ENCODE results near the gene TTLL11. TPM values are rescaled to one million over a fixed set of nuclear protein-coding genes. Genes with fewer than 3 reads are reported as not detected.

The TTLL11 gene
- total RNA-seq, 1 experiment from 2014 or later: 7.0 TPM

DNA sequence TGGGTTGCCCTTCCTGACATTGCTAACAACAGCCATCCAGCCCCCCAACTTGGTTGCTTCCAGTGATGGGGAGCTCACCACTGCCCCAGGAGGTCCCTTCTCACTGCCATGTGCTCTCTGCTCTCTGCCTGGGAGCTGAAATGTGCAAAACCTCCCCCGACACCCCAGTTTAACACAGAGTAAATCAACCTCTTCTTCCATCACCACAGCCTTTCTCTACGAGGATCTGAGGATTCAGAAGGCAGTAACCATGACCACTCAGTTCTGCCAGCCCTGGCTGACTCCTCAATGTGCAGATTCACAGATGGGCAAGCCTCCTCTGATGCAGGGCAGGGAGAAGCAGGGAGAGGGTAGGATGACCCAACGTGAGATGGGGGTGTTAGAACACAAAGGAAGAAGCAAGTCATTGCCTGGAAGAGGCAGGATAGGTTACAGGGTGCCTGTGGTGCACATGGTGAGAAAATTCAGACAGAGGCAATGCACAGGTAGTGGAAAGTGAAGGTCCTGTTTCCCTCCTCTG is 256.7 kb downstream of the TTLL11 start:
- intact Hi-C loops (cut with micrococcal nuclease): no loop called here
- Histone ChIP-seq H3K36me3 (ENCODE audit: low read depth, low read length) (no peaks in the 10 kb centered on the region), H2AFZ (ENCODE audit: low read length) (no peak overlapping the region), H3K27me3 (ENCODE audit: low read length) (no peaks in the 10 kb centered on the region), H3K9me2 (replicated peaks; ENCODE audit: low read length) (no peaks in the 10 kb centered on the region), H3K4me2 (ENCODE audit: low read length) (no peak overlapping the region), H3F3A (ENCODE audit: low read length, unreplicated experiment) (no peaks in the 10 kb centered on the region), H4K20me1 (ENCODE audit: low read length) (no peaks in the 10 kb centered on the region), H3K9me3 (ENCODE audit: low read length) (no peaks in the 10 kb centered on the region), H3K4me1 (ENCODE audit: insufficient read depth, low read length) (no peaks in the 10 kb centered on the region), H3K4me3 (ENCODE audit: low read length) (no peak overlapping the region), H3K9ac (ENCODE audit: low read length) (no peak overlapping the region), H3K27ac (ENCODE audit: low read length) (no peak overlapping the region), H3K79me2 (ENCODE audit: low read length) (no peaks in the 10 kb centered on the region)
- no peak for DNase-seq
- CTCF ChIA-PET: no interaction called here
- ATAC-seq: no peak
- BruUV-seq (replicated peaks): no TSS peak
- POLR2A ChIA-PET (ENCODE audit: unreplicated experiment): no interaction called here
- TF ChIP-seq, protein P1, sequence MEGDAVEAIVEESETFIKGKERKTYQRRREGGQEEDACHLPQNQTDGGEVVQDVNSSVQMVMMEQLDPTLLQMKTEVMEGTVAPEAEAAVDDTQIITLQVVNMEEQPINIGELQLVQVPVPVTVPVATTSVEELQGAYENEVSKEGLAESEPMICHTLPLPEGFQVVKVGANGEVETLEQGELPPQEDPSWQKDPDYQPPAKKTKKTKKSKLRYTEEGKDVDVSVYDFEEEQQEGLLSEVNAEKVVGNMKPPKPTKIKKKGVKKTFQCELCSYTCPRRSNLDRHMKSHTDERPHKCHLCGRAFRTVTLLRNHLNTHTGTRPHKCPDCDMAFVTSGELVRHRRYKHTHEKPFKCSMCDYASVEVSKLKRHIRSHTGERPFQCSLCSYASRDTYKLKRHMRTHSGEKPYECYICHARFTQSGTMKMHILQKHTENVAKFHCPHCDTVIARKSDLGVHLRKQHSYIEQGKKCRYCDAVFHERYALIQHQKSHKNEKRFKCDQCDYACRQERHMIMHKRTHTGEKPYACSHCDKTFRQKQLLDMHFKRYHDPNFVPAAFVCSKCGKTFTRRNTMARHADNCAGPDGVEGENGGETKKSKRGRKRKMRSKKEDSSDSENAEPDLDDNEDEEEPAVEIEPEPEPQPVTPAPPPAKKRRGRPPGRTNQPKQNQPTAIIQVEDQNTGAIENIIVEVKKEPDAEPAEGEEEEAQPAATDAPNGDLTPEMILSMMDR (conservative IDR thresholded peaks at IDR 0.05; ENCODE audit: low read depth, low read length): no peak
- TF ChIP-seq EZH2phosphoT487 (IDR thresholded peaks at IDR 0.05; ENCODE audit: borderline replicate concordance, low read length) (no peak), EZH2 (IDR thresholded peaks at IDR 0.05; ENCODE audit: low read length, unreplicated experiment) (no peak)

DNA sequence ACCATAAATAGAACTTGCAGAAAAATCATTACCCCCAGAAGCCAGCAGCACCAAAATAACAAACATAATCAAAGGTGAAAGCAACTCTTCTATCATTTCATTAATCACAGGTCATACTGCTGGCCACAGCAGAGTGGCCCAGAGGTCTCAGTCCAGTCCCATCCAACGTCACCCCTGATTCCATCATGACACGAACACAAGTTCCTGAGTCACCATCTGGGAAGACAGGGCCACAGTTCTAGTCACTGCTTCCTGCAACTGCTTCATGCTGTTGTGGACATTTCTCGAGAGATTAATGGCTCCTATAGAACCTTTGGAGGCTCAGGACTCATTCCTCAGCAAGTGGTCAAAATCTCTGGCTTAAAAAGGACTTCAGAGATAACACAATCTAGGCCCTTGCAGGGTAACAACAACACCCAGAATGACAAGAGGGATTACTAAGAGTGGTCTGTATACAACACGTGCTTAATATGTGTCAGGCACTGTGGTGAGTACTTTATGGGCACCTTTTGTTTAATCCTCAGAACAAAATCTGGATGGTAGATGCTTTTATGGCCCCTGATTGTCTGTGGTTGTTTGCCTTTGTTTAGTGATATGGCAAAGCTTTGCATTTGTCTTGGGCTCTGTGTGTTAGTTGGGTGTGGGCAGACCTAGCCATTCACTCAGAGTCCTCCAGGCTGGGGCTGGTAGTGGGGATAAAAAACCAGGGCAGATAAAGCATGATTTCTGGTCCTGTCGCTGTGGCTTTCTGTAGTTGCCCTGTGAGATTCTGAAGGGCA is 257.3 kb downstream of the TTLL11 start:
- POLR2A ChIA-PET (ENCODE audit: unreplicated experiment): no interaction called here
- no peak overlapping the region for H3K27ac ChIP-seq (ENCODE audit: low read length)
- intact Hi-C loops (cut with micrococcal nuclease): no loop called here
- H3K4me1 ChIP-seq (ENCODE audit: insufficient read depth, low read length): no peaks in the 10 kb centered on the region
- no peak for TF ChIP-seq EZH2 (IDR thresholded peaks at IDR 0.05; ENCODE audit: low read length, unreplicated experiment)
- TF ChIP-seq, protein P1 (conservative IDR thresholded peaks at IDR 0.05; ENCODE audit: low read depth, low read length): no peak
- TF ChIP-seq EZH2phosphoT487 (IDR thresholded peaks at IDR 0.05; ENCODE audit: borderline replicate concordance, low read length): no peak
- CTCF ChIA-PET: no interaction called here
- no peaks in the 10 kb centered on the region for H3K36me3 ChIP-seq (ENCODE audit: low read depth, low read length)
- H4K20me1 ChIP-seq (ENCODE audit: low read length): no peaks in the 10 kb centered on the region
- no peaks in the 10 kb centered on the region for H3K79me2 ChIP-seq (ENCODE audit: low read length)
- no peaks in the 10 kb centered on the region for H3K9me3 ChIP-seq (ENCODE audit: low read length)
- no peaks in the 10 kb centered on the region for H3F3A ChIP-seq (ENCODE audit: low read length, unreplicated experiment)
- DNase-seq: no peak
- no peak overlapping the region for H3K4me3 ChIP-seq (ENCODE audit: low read length)
- ATAC-seq: no peak
- no peak overlapping the region for H3K9ac ChIP-seq (ENCODE audit: low read length)
- H3K9me2 ChIP-seq (replicated peaks; ENCODE audit: low read length): no peaks in the 10 kb centered on the region
- no peaks in the 10 kb centered on the region for H3K27me3 ChIP-seq (ENCODE audit: low read length)
- no peak overlapping the region for H3K4me2 ChIP-seq (ENCODE audit: low read length)
- no peak overlapping the region for H2AFZ ChIP-seq (ENCODE audit: low read length)
- no TSS peak for BruUV-seq (replicated peaks)

DNA sequence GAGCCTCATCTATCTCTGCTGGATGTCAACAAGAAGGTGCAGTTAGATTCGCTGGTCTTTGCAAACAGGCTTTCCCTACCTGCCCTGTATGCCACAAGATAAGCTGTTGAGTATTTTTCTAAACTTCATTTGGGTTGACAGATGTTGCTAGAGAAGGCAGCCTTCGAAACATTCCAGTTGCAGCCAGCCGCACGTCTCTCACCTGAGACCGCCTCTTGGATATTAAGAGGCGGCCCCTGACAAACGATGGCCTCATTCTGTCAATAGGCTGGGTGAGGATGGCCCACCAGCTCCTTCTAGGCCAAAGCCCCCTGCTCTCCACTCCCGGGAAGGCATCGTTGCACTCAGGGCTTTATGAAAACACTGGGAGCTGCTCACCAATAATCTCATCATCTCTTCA is 260.0 kb downstream of the TTLL11 start:
- Histone ChIP-seq H4K20me1 (ENCODE audit: low read length) (no peaks in the 10 kb centered on the region), H3K4me1 (ENCODE audit: insufficient read depth, low read length) (no peaks in the 10 kb centered on the region), H3K9ac (ENCODE audit: low read length) (no peak overlapping the region), H3K27me3 (ENCODE audit: low read length) (no peaks in the 10 kb centered on the region), H3F3A (ENCODE audit: low read length, unreplicated experiment) (no peaks in the 10 kb centered on the region), H3K9me3 (ENCODE audit: low read length) (no peaks in the 10 kb centered on the region), H3K9me2 (replicated peaks; ENCODE audit: low read length) (no peaks in the 10 kb centered on the region), H3K79me2 (ENCODE audit: low read length) (no peaks in the 10 kb centered on the region), H3K27ac (ENCODE audit: low read length) (no peak overlapping the region), H2AFZ (ENCODE audit: low read length) (no peak overlapping the region), H3K4me3 (ENCODE audit: low read length) (no peak overlapping the region), H3K36me3 (ENCODE audit: low read depth, low read length) (no peaks in the 10 kb centered on the region), H3K4me2 (ENCODE audit: low read length) (no peak overlapping the region)
- BruUV-seq (replicated peaks): no TSS peak
- no peak for ATAC-seq
- TF ChIP-seq EZH2phosphoT487 (IDR thresholded peaks at IDR 0.05; ENCODE audit: borderline replicate concordance, low read length): no peak
- no peak for TF ChIP-seq EZH2 (IDR thresholded peaks at IDR 0.05; ENCODE audit: low read length, unreplicated experiment)
- TF ChIP-seq, protein P1 (conservative IDR thresholded peaks at IDR 0.05; ENCODE audit: low read depth, low read length): no peak
- CTCF ChIA-PET: no interaction called here
- no peak for DNase-seq
- POLR2A ChIA-PET (ENCODE audit: unreplicated experiment): no interaction called here
- intact Hi-C loops (cut with micrococcal nuclease): no loop called here
